T-helper 1 cell treated with Interleukin-12 subunit alpha and Interleukin-12 subunit beta and Interleukin-4 antibody, amounts not matched to agents 30 ng/mL and 1 ng/mL, for 36 hours (primary cell): ENCODE measurements around the gene PRICKLE1. TPM values are rescaled to one million over a fixed set of nuclear protein-coding genes. Genes with fewer than 3 reads are reported as not detected.

Experiments
- intact Hi-C: fragments of 100-400 bp; cut with micrococcal nuclease; formaldehyde crosslinking; loops from one replicate; pipeline ENCODE4 v1.15.1; 2024
- total RNA-seq: library from RNA; stranded (reverse); gene quantifications from 2 replicates; pipeline ENCODE4 v1.2.3, GENCODE V29; 2022

The PRICKLE1 gene
- total RNA-seq, 1 donor from 2014 or later, result 0.15 TPM

- intact Hi-C loops, result no loop called here
These were observed 130.2 kb downstream of the PRICKLE1 start for GRCh38 chr12:42459336-42459847.

GRCh38 chr12:42458575-42458974 lies 131.0 kb downstream of the PRICKLE1 start:
- intact Hi-C loops, result no loop called here

GRCh38 chr12:42450248-42450647 lies 139.3 kb downstream of the PRICKLE1 start:
- intact Hi-C loops, result no loop called here

- intact Hi-C loops, result no loop called here
These were observed 140.7 kb downstream of the PRICKLE1 start for GRCh38 chr12:42448841-42449240.

GRCh38 chr12:42447371-42447786 lies 142.2 kb downstream of the PRICKLE1 start:
- intact Hi-C loops, result no loop called here

GRCh38 chr12:42446761-42447160 lies 142.8 kb downstream of the PRICKLE1 start:
- intact Hi-C loops, result no loop called here

GRCh38 chr12:42445891-42446290 lies 143.7 kb downstream of the PRICKLE1 start:
- intact Hi-C loops, result no loop called here

- intact Hi-C loops, result no loop called here
These were observed 145.2 kb downstream of the PRICKLE1 start for GRCh38 chr12:42444192-42444943.

GRCh38 chr12:42442888-42443287 lies 146.7 kb downstream of the PRICKLE1 start:
- intact Hi-C loops, result no loop called here

GRCh38 chr12:42442311-42442759 lies 147.2 kb downstream of the PRICKLE1 start:
- intact Hi-C loops, result no loop called here

GRCh38 chr12:42440608-42441007 lies 148.9 kb downstream of the PRICKLE1 start:
- intact Hi-C loops, result no loop called here

- intact Hi-C loops, result no loop called here
These were observed 156.9 kb downstream of the PRICKLE1 start for GRCh38 chr12:42432517-42433140.

GRCh38 chr12:42428850-42429249 lies 160.7 kb downstream of the PRICKLE1 start:
- intact Hi-C loops, result no loop called here

GRCh38 chr12:42426746-42427145 lies 162.8 kb downstream of the PRICKLE1 start:
- intact Hi-C loops, result no loop called here

GRCh38 chr12:42422785-42423184 lies 166.8 kb downstream of the PRICKLE1 start:
- intact Hi-C loops, result no loop called here

- intact Hi-C loops, result no loop called here
These were observed 167.4 kb downstream of the PRICKLE1 start for GRCh38 chr12:42421844-42422779.

- intact Hi-C loops, result no loop called here
These were observed 169.2 kb downstream of the PRICKLE1 start for GRCh38 chr12:42420395-42420794.

GRCh38 chr12:42410340-42410739 lies 179.2 kb downstream of the PRICKLE1 start:
- intact Hi-C loops, result no loop called here

GRCh38 chr12:42409471-42409870 lies 180.1 kb downstream of the PRICKLE1 start:
- intact Hi-C loops, result no loop called here

GRCh38 chr12:42407306-42407705 lies 182.2 kb downstream of the PRICKLE1 start:
- intact Hi-C loops, result no loop called here
